ENCODE results near the gene RFPL3. TPM values are rescaled to one million over a fixed set of nuclear protein-coding genes. Genes with fewer than 3 reads are reported as not detected.

RFPL3 gene
- total and polyA plus RNA-seq, 2 experiments from 2014 or later = not detected

DNA sequence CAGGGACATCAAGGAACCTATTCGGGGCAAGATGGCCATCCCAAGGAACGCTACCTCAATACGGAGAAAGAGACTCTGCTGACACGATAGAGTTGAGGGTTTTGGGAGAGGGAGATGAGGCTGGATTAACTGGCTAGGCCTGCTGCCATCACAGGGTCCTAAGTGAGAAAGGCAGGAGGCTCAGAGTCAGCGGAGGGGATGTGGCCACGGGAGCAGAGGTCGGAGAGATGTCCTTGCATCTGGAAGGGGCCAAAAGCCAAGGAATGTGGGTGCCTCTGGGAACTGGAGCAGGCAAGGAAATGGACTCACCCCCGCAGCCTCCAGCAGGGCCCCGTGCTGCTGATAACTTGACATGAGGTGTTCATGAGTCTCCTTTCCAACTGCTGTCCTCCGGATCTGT lies 31.0 kb upstream of the RFPL3 start:
- Histone ChIP-seq H3F3A (replicated peaks; ENCODE audit: low read depth) (no peaks in the 10 kb centered on the region), H3K27me3 (ENCODE audit: insufficient read depth) (no peaks in the 10 kb centered on the region), H3K4me1 (ENCODE audit: insufficient read depth) (peaks cover 4% of the 10 kb centered on the region), H3K9me2 (ENCODE audit: insufficient read depth) (no peaks in the 10 kb centered on the region), H3K27ac (ENCODE audit: low read depth) (0 out of 2 replicates have a peak overlapping the region, but pooled peaks have one; percentile 45), H3K36me3 (ENCODE audit: insufficient read depth) (no peaks in the 10 kb centered on the region), H3K4me2 (no peak overlapping the region), H3K79me2 (replicated peaks; ENCODE audit: insufficient read depth) (no peaks in the 10 kb centered on the region), H2AFZ (no peak overlapping the region), H3K4me3 (no peak overlapping the region), H4K20me1 (replicated peaks; ENCODE audit: insufficient read depth) (no peaks in the 10 kb centered on the region)
- Mint-ChIP-seq H3K27me3 (ENCODE audit: insufficient read depth, low read depth, poor library complexity) (peaks cover 23% of the 10 kb centered on the region), H3K4me3 (no peak overlapping the region), H3K27ac (peak overlapping the region; percentile 61), H3K4me1 (peaks cover 16% of the 10 kb centered on the region), H3K9me3 (peaks cover 15% of the 10 kb centered on the region), H3K36me3 (ENCODE audit: low read depth) (peaks cover 17% of the 10 kb centered on the region)
- ATAC-seq (no peak), DNase-seq (ENCODE audit: low spot score) (no peak)
- TF ChIP-seq ZNF114 (CRISPR knock-in tag; IDR thresholded peaks at IDR 0.05) (no peak), EZH2phosphoT487 (IDR thresholded peaks at IDR 0.05; ENCODE audit: unreplicated experiment) (no peak), ZNF331 (CRISPR knock-in tag; IDR thresholded peaks at IDR 0.05; ENCODE audit: low read depth) (no peak), CREB1 (CRISPR knock-in tag; IDR thresholded peaks at IDR 0.05; ENCODE audit: low read depth) (no peak)
- TF ChIP-seq, protein P1, sequence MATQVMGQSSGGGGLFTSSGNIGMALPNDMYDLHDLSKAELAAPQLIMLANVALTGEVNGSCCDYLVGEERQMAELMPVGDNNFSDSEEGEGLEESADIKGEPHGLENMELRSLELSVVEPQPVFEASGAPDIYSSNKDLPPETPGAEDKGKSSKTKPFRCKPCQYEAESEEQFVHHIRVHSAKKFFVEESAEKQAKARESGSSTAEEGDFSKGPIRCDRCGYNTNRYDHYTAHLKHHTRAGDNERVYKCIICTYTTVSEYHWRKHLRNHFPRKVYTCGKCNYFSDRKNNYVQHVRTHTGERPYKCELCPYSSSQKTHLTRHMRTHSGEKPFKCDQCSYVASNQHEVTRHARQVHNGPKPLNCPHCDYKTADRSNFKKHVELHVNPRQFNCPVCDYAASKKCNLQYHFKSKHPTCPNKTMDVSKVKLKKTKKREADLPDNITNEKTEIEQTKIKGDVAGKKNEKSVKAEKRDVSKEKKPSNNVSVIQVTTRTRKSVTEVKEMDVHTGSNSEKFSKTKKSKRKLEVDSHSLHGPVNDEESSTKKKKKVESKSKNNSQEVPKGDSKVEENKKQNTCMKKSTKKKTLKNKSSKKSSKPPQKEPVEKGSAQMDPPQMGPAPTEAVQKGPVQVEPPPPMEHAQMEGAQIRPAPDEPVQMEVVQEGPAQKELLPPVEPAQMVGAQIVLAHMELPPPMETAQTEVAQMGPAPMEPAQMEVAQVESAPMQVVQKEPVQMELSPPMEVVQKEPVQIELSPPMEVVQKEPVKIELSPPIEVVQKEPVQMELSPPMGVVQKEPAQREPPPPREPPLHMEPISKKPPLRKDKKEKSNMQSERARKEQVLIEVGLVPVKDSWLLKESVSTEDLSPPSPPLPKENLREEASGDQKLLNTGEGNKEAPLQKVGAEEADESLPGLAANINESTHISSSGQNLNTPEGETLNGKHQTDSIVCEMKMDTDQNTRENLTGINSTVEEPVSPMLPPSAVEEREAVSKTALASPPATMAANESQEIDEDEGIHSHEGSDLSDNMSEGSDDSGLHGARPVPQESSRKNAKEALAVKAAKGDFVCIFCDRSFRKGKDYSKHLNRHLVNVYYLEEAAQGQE (IDR thresholded peaks at IDR 0.05; ENCODE audit: unreplicated experiment) = no peak
- TF ChIP-seq, protein P2, sequence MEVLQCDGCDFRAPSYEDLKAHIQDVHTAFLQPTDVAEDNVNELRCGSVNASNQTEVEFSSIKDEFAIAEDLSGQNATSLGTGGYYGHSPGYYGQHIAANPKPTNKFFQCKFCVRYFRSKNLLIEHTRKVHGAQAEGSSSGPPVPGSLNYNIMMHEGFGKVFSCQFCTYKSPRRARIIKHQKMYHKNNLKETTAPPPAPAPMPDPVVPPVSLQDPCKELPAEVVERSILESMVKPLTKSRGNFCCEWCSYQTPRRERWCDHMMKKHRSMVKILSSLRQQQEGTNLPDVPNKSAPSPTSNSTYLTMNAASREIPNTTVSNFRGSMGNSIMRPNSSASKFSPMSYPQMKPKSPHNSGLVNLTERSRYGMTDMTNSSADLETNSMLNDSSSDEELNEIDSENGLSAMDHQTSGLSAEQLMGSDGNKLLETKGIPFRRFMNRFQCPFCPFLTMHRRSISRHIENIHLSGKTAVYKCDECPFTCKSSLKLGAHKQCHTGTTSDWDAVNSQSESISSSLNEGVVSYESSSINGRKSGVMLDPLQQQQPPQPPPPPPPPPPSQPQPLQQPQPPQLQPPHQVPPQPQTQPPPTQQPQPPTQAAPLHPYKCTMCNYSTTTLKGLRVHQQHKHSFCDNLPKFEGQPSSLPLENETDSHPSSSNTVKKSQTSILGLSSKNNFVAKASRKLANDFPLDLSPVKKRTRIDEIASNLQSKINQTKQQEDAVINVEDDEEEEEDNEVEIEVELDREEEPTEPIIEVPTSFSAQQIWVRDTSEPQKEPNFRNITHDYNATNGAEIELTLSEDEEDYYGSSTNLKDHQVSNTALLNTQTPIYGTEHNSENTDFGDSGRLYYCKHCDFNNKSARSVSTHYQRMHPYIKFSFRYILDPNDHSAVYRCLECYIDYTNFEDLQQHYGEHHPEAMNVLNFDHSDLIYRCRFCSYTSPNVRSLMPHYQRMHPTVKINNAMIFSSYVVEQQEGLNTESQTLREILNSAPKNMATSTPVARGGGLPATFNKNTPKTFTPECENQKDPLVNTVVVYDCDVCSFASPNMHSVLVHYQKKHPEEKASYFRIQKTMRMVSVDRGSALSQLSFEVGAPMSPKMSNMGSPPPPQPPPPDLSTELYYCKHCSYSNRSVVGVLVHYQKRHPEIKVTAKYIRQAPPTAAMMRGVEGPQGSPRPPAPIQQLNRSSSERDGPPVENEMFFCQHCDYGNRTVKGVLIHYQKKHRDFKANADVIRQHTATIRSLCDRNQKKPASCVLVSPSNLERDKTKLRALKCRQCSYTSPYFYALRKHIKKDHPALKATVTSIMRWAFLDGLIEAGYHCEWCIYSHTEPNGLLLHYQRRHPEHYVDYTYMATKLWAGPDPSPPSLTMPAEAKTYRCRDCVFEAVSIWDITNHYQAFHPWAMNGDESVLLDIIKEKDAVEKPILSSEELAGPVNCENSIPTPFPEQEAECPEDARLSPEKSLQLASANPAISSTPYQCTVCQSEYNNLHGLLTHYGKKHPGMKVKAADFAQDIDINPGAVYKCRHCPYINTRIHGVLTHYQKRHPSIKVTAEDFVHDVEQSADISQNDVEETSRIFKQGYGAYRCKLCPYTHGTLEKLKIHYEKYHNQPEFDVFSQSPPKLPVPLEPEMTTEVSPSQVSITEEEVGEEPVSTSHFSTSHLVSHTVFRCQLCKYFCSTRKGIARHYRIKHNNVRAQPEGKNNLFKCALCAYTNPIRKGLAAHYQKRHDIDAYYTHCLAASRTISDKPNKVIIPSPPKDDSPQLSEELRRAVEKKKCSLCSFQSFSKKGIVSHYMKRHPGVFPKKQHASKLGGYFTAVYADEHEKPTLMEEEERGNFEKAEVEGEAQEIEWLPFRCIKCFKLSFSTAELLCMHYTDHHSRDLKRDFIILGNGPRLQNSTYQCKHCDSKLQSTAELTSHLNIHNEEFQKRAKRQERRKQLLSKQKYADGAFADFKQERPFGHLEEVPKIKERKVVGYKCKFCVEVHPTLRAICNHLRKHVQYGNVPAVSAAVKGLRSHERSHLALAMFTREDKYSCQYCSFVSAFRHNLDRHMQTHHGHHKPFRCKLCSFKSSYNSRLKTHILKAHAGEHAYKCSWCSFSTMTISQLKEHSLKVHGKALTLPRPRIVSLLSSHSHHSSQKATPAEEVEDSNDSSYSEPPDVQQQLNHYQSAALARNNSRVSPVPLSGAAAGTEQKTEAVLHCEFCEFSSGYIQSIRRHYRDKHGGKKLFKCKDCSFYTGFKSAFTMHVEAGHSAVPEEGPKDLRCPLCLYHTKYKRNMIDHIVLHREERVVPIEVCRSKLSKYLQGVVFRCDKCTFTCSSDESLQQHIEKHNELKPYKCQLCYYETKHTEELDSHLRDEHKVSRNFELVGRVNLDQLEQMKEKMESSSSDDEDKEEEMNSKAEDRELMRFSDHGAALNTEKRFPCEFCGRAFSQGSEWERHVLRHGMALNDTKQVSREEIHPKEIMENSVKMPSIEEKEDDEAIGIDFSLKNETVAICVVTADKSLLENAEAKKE (CRISPR knock-in tag; IDR thresholded peaks at IDR 0.05) = no peak
- TF ChIP-seq, protein P3, sequence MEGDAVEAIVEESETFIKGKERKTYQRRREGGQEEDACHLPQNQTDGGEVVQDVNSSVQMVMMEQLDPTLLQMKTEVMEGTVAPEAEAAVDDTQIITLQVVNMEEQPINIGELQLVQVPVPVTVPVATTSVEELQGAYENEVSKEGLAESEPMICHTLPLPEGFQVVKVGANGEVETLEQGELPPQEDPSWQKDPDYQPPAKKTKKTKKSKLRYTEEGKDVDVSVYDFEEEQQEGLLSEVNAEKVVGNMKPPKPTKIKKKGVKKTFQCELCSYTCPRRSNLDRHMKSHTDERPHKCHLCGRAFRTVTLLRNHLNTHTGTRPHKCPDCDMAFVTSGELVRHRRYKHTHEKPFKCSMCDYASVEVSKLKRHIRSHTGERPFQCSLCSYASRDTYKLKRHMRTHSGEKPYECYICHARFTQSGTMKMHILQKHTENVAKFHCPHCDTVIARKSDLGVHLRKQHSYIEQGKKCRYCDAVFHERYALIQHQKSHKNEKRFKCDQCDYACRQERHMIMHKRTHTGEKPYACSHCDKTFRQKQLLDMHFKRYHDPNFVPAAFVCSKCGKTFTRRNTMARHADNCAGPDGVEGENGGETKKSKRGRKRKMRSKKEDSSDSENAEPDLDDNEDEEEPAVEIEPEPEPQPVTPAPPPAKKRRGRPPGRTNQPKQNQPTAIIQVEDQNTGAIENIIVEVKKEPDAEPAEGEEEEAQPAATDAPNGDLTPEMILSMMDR (conservative IDR thresholded peaks at IDR 0.05; ENCODE audit: low read depth in 2 of 2) = no peak

All from GM23338 (cell line).